ENCODE measurements around the gene DOK5.

The DOK5 gene

GRCh38 chr20:54454982-54455381 is 20.4 kb upstream of the DOK5 start:
- TF ChIP-seq POLR2A (IDR thresholded peaks at IDR 0.05; ENCODE audit: low read depth, low read length) (no peak), POLR2AphosphoS5 (IDR thresholded peaks at IDR 0.05; ENCODE audit: low read depth, low read length) (no peak), TAF1 (IDR thresholded peaks at IDR 0.05; ENCODE audit: borderline replicate concordance, low read depth, low read length) (no peak)
- no peak for DNase-seq (ENCODE audit: insufficient read length)
- no peak for FAIRE-seq

GRCh38 chr20:54456423-54456822 is 19.0 kb upstream of the DOK5 start:
- DNase-seq (ENCODE audit: insufficient read length) = no peak
- FAIRE-seq = no peak
- no peak for TF ChIP-seq POLR2AphosphoS5 (IDR thresholded peaks at IDR 0.05; ENCODE audit: low read depth, low read length)
- TF ChIP-seq TAF1 (IDR thresholded peaks at IDR 0.05; ENCODE audit: borderline replicate concordance, low read depth, low read length) = no peak
- no peak for TF ChIP-seq POLR2A (IDR thresholded peaks at IDR 0.05; ENCODE audit: low read depth, low read length)

DNA sequence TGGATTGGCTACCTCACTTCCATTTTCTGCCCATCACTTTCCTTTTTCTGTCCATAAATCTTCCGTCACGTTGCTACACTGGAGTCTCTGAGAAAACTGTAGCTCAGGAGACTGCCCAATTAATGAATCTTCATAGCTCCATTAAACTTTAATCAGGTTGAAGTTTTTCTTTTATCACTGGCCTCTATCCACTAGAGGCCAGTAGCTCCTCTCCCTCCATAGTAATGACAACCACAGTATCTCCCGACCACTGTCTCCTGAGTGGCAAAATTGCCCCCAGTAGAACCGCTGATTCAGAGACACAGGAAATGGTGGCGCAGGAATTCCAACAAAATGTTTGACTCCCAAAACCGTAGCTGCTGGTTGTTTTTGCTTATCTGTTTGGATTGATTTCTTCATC is 18.4 kb upstream of the DOK5 start:
- DNase-seq (ENCODE audit: insufficient read length) = no peak
- FAIRE-seq = no peak
- TF ChIP-seq POLR2AphosphoS5 (IDR thresholded peaks at IDR 0.05; ENCODE audit: low read depth, low read length) = no peak
- no peak for TF ChIP-seq TAF1 (IDR thresholded peaks at IDR 0.05; ENCODE audit: borderline replicate concordance, low read depth, low read length)
- no peak for TF ChIP-seq POLR2A (IDR thresholded peaks at IDR 0.05; ENCODE audit: low read depth, low read length)

DNA sequence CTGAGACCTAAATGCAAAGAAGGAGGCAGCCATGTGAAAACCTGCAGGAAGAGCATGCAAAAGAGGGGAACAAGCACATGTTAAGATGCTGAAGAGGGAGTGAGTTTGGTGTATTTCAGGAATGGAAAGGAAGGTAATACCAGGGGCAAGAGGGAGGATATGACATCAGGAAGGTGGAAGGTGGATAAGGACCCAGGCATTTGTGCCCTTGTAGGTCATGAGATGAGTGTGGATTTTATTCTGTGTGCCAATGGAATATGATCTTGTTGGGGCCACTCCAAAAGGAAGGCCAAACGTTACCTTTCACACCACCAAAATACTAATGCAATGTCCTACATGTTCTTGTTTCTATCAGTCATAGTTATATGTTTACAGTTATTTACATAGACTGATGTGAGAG is 17.2 kb upstream of the DOK5 start:
- FAIRE-seq (no peak), DNase-seq (ENCODE audit: insufficient read length) (no peak)
- TF ChIP-seq POLR2AphosphoS5 (IDR thresholded peaks at IDR 0.05; ENCODE audit: low read depth, low read length) (no peak), POLR2A (IDR thresholded peaks at IDR 0.05; ENCODE audit: low read depth, low read length) (no peak), TAF1 (IDR thresholded peaks at IDR 0.05; ENCODE audit: borderline replicate concordance, low read depth, low read length) (no peak)

GRCh38 chr20:54459279-54459678 is 16.1 kb upstream of the DOK5 start:
- no peak for TF ChIP-seq TAF1 (IDR thresholded peaks at IDR 0.05; ENCODE audit: borderline replicate concordance, low read depth, low read length)
- TF ChIP-seq POLR2A (IDR thresholded peaks at IDR 0.05; ENCODE audit: low read depth, low read length) = no peak
- TF ChIP-seq POLR2AphosphoS5 (IDR thresholded peaks at IDR 0.05; ENCODE audit: low read depth, low read length) = no peak
- DNase-seq (ENCODE audit: insufficient read length) = no peak
- no peak for FAIRE-seq

DNA sequence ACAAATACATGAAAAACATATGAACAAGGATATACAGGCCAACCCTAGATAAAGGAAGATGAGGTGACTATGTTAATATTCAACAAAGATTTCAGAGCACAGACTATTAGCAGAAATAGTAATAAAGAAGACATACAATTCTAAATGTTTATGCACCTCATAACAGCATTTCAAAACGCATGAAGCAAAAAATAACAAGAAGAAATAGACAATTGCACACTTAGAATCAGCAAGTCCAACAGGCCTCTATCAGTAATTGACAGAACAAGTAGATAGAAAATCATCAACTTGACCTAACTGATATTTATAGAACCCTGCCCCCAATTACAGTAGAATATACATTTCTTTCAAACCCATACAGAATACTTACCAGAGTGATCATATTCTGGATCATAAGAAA is 11.4 kb upstream of the DOK5 start:
- TF ChIP-seq POLR2AphosphoS5 (IDR thresholded peaks at IDR 0.05; ENCODE audit: low read depth, low read length) (no peak), TAF1 (IDR thresholded peaks at IDR 0.05; ENCODE audit: borderline replicate concordance, low read depth, low read length) (no peak), POLR2A (IDR thresholded peaks at IDR 0.05; ENCODE audit: low read depth, low read length) (no peak)
- DNase-seq (ENCODE audit: insufficient read length) (no peak), FAIRE-seq (no peak)

DNA sequence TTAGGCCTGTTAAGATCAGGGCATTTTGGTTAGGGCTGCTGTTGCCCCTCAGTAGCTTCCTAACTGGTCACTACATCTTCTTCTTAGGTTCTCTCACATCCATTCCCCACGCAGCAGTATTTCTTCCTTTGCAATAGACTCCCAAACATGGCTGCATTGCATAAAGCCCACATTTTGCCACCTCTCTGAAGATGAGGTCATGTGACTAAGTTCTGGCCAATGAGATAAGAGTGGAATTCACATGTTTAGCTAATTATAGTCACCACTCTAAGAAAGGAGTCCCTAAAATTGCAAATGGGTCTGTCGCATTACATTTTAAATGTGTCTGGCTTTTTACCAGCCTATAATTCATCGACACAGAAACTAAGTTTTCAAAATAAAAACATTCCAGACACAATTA is 9.3 kb upstream of the DOK5 start:
- DNase-seq (ENCODE audit: insufficient read length) (no peak), FAIRE-seq (no peak)
- no peak for TF ChIP-seq POLR2A (IDR thresholded peaks at IDR 0.05; ENCODE audit: low read depth, low read length)
- TF ChIP-seq TAF1 (IDR thresholded peaks at IDR 0.05; ENCODE audit: borderline replicate concordance, low read depth, low read length) = no peak
- TF ChIP-seq POLR2AphosphoS5 (IDR thresholded peaks at IDR 0.05; ENCODE audit: low read depth, low read length) = no peak

GRCh38 chr20:54467622-54468021 is 7.8 kb upstream of the DOK5 start:
- DNase-seq (ENCODE audit: insufficient read length) (no peak), FAIRE-seq (no peak)
- TF ChIP-seq TAF1 (IDR thresholded peaks at IDR 0.05; ENCODE audit: borderline replicate concordance, low read depth, low read length) (no peak), POLR2A (IDR thresholded peaks at IDR 0.05; ENCODE audit: low read depth, low read length) (no peak), POLR2AphosphoS5 (IDR thresholded peaks at IDR 0.05; ENCODE audit: low read depth, low read length) (no peak)

- FAIRE-seq (no peak), DNase-seq (ENCODE audit: insufficient read length) (no peak)
- TF ChIP-seq POLR2AphosphoS5 (IDR thresholded peaks at IDR 0.05; ENCODE audit: low read depth, low read length) = no peak
These were observed 7.3 kb upstream of the DOK5 start for GRCh38 chr20:54468082-54468481.

DNA sequence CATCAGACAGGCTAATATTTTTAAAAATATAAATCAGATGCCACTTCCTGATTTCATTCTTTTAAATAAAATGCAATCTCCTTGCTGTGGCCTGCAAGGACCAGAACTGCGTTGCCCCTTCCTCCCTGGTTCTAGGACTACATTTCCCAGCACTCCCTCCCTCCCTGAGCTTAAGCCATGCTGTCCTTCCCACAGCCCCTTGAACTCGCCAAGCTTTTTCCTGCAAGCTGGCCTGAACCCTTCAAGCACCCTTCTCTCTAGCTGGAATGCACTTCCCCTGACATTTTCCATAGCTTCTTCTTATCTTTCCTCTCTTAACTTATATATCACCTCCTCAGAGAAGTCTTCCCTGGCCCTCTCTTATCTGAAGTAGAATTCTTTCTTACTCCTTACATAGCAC is 6.1 kb upstream of the DOK5 start:
- no peak for DNase-seq (ENCODE audit: insufficient read length)
- TF ChIP-seq POLR2A (IDR thresholded peaks at IDR 0.05; ENCODE audit: low read depth, low read length) (no peak), TAF1 (IDR thresholded peaks at IDR 0.05; ENCODE audit: borderline replicate concordance, low read depth, low read length) (no peak), POLR2AphosphoS5 (IDR thresholded peaks at IDR 0.05; ENCODE audit: low read depth, low read length) (no peak)
- FAIRE-seq = no peak

DNA sequence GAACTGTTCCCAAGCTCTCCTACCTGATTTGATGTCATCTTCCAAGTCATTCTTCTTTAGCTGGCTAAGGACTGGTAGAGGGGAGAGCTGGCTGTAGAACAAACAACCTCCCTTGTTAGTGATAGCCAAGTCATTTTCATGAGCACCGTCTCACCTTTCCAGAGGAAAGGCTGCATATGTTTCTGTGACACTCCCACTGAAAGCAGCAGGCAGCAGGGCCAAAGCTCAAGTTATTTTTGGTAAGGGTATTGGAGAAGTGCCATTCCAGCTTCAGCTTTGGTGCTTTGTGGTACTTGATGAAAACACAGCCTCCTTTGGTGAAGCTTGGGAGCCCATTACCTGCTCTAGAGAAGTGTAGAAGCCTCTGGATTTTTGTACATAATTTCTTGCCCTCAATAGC is 5.4 kb upstream of the DOK5 start:
- FAIRE-seq (no peak), DNase-seq (ENCODE audit: insufficient read length) (no peak)
- TF ChIP-seq TAF1 (IDR thresholded peaks at IDR 0.05; ENCODE audit: borderline replicate concordance, low read depth, low read length) (no peak), POLR2AphosphoS5 (IDR thresholded peaks at IDR 0.05; ENCODE audit: low read depth, low read length) (no peak), POLR2A (IDR thresholded peaks at IDR 0.05; ENCODE audit: low read depth, low read length) (no peak)

DNA sequence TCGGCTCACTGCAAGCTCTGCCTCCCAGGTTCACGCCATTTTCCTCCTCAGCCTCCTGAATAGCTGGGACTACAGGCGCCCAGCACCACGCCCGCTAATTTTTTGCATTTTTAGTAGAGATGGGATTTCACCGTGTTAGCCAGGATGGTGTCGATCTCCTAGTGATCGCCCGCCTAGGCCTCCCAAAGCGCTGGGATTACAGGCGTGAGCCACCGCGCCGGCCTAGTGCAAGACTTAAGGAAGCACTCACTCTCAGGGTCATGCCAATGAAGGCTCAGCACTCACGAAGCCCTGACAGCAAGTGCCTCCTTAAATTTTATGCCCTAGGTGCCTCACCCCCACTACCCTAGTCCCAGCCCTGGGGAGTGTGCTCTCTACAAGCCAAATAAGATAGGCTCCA is 4.7 kb upstream of the DOK5 start:
- FAIRE-seq (no peak), DNase-seq (ENCODE audit: insufficient read length) (no peak)

DNA sequence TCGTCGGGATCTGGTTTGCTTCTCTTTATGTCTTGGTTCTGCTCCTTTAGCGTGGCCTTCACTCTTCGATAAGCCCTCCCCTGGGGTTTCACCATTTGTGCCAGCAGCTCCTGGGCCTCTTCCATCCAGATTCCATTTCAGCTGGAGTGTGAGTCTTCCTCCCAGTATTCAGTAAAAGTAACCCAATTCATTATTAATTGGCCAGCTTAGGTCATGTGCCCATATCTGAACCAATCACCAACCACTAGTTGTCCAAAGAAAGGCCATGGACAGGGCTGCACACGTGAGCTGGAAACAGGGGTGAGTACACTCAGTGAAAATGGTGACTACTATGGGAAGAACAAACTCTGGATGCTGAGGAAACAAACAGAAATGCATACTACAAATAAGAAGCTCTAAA is 2.8 kb upstream of the DOK5 start:
- FAIRE-seq = no peak
- TF ChIP-seq POLR2A (IDR thresholded peaks at IDR 0.05; ENCODE audit: low read depth, low read length) (no peak), POLR2AphosphoS5 (IDR thresholded peaks at IDR 0.05; ENCODE audit: low read depth, low read length) (no peak), TAF1 (IDR thresholded peaks at IDR 0.05; ENCODE audit: borderline replicate concordance, low read depth, low read length) (no peak)
- DNase-seq (ENCODE audit: insufficient read length) = no peak

More for the DNA sequence above, 4.7 kb upstream of the DOK5 start:
- no peak for TF ChIP-seq POLR2AphosphoS5 (IDR thresholded peaks at IDR 0.05; ENCODE audit: low read depth, low read length)
- TF ChIP-seq POLR2A (IDR thresholded peaks at IDR 0.05; ENCODE audit: low read depth, low read length) = no peak
- TF ChIP-seq TAF1 (IDR thresholded peaks at IDR 0.05; ENCODE audit: borderline replicate concordance, low read depth, low read length) = no peak

Measured in GM12892 (cell line).